ENCODE data around the gene NELL2. TPM values are rescaled to one million over a fixed set of nuclear protein-coding genes. Genes with fewer than 3 reads are reported as not detected.

Gene NELL2
- total RNA-seq, 1 donor from 2014 or later = 11.5 TPM

- Mint-ChIP-seq H3K27me3 (ENCODE audit: insufficient read depth) (no peaks in the 10 kb centered on the region), H3K9me3 (peaks cover 3% of the 10 kb centered on the region), H3K36me3 (ENCODE audit: low read depth) (no peaks in the 10 kb centered on the region), H3K4me3 (no peak overlapping the region), H3K27ac (no peak overlapping the region), H3K4me1 (ENCODE audit: low read depth) (no peaks in the 10 kb centered on the region)
- DNase-seq (ENCODE audit: low spot score) = no peak
- intact Hi-C loops (cut with micrococcal nuclease) = no loop called here
These were observed 220.3 kb downstream of the NELL2 start for GRCh38 chr12:44655846-44656245.

GRCh38 chr12:44654646-44655639, 221.2 kb downstream of the NELL2 start:
- Mint-ChIP-seq H3K9me3 (peaks cover 3% of the 10 kb centered on the region), H3K4me3 (no peak overlapping the region), H3K4me1 (ENCODE audit: low read depth) (no peaks in the 10 kb centered on the region), H3K27me3 (ENCODE audit: insufficient read depth) (no peaks in the 10 kb centered on the region), H3K36me3 (ENCODE audit: low read depth) (no peaks in the 10 kb centered on the region), H3K27ac (no peak overlapping the region)
- no peak for DNase-seq (ENCODE audit: low spot score)
- intact Hi-C loops (cut with micrococcal nuclease) = no loop called here

- intact Hi-C loops (cut with micrococcal nuclease) = no loop called here
- H3K36me3 Mint-ChIP-seq (ENCODE audit: low read depth) = no peaks in the 10 kb centered on the region
- H3K27ac Mint-ChIP-seq = no peak overlapping the region
These were observed 222.1 kb downstream of the NELL2 start for GRCh38 chr12:44653861-44654527.

GRCh38 chr12:44649693-44650092, 226.4 kb downstream of the NELL2 start:
- H3K4me3 Mint-ChIP-seq = no peak overlapping the region
- H3K4me1 Mint-ChIP-seq (ENCODE audit: low read depth) = no peaks in the 10 kb centered on the region
- H3K36me3 Mint-ChIP-seq (ENCODE audit: low read depth) = no peaks in the 10 kb centered on the region
- DNase-seq (ENCODE audit: low spot score) = no peak
- no peaks in the 10 kb centered on the region for H3K9me3 Mint-ChIP-seq
- H3K27ac Mint-ChIP-seq = no peak overlapping the region
- no peaks in the 10 kb centered on the region for H3K27me3 Mint-ChIP-seq (ENCODE audit: insufficient read depth)
- intact Hi-C loops (cut with micrococcal nuclease) = no loop called here

More at GRCh38 chr12:44653861-44654527, 222.1 kb downstream of the NELL2 start:
- Mint-ChIP-seq H3K27me3 (ENCODE audit: insufficient read depth) (no peaks in the 10 kb centered on the region), H3K4me1 (ENCODE audit: low read depth) (no peaks in the 10 kb centered on the region), H3K4me3 (no peak overlapping the region), H3K9me3 (peaks cover 3% of the 10 kb centered on the region)
- DNase-seq (ENCODE audit: low spot score) = no peak

GRCh38 chr12:44647917-44648690, 228.0 kb downstream of the NELL2 start:
- H3K27me3 Mint-ChIP-seq (ENCODE audit: insufficient read depth) = no peaks in the 10 kb centered on the region
- intact Hi-C loops (cut with micrococcal nuclease) = no loop called here
- H3K36me3 Mint-ChIP-seq (ENCODE audit: low read depth) = no peaks in the 10 kb centered on the region

GRCh38 chr12:44640427-44641190, 235.5 kb downstream of the NELL2 start:
- no peaks in the 10 kb centered on the region for H3K4me1 Mint-ChIP-seq (ENCODE audit: low read depth)
- H3K36me3 Mint-ChIP-seq (ENCODE audit: low read depth) = no peaks in the 10 kb centered on the region
- H3K9me3 Mint-ChIP-seq = no peaks in the 10 kb centered on the region
- no peak for DNase-seq (ENCODE audit: low spot score)
- intact Hi-C loops (cut with micrococcal nuclease) = no loop called here
- no peak overlapping the region for H3K27ac Mint-ChIP-seq
- no peak overlapping the region for H3K4me3 Mint-ChIP-seq
- H3K27me3 Mint-ChIP-seq (ENCODE audit: insufficient read depth) = no peaks in the 10 kb centered on the region

More at GRCh38 chr12:44647917-44648690, 228.0 kb downstream of the NELL2 start:
- Mint-ChIP-seq H3K27ac (no peak overlapping the region), H3K4me1 (ENCODE audit: low read depth) (no peaks in the 10 kb centered on the region), H3K9me3 (no peaks in the 10 kb centered on the region), H3K4me3 (no peak overlapping the region)
- DNase-seq (ENCODE audit: low spot score) = no peak

GRCh38 chr12:44637875-44638274, 238.2 kb downstream of the NELL2 start:
- intact Hi-C loops (cut with micrococcal nuclease) = no loop called here
- DNase-seq (ENCODE audit: low spot score) = no peak
- Mint-ChIP-seq H3K36me3 (ENCODE audit: low read depth) (no peaks in the 10 kb centered on the region), H3K4me3 (no peak overlapping the region), H3K27ac (no peak overlapping the region), H3K9me3 (no peaks in the 10 kb centered on the region), H3K4me1 (ENCODE audit: low read depth) (no peaks in the 10 kb centered on the region), H3K27me3 (ENCODE audit: insufficient read depth) (no peaks in the 10 kb centered on the region)

GRCh38 chr12:44628180-44628579, 247.9 kb downstream of the NELL2 start:
- DNase-seq (ENCODE audit: low spot score) = no peak
- Mint-ChIP-seq H3K9me3 (no peaks in the 10 kb centered on the region), H3K27ac (no peak overlapping the region), H3K4me1 (ENCODE audit: low read depth) (no peaks in the 10 kb centered on the region), H3K27me3 (ENCODE audit: insufficient read depth) (no peaks in the 10 kb centered on the region), H3K36me3 (ENCODE audit: low read depth) (no peaks in the 10 kb centered on the region), H3K4me3 (no peak overlapping the region)
- intact Hi-C loops (cut with micrococcal nuclease) = no loop called here

- Mint-ChIP-seq H3K27ac (no peak overlapping the region), H3K9me3 (no peaks in the 10 kb centered on the region), H3K4me3 (no peak overlapping the region), H3K4me1 (ENCODE audit: low read depth) (no peaks in the 10 kb centered on the region), H3K27me3 (ENCODE audit: insufficient read depth) (no peaks in the 10 kb centered on the region), H3K36me3 (ENCODE audit: low read depth) (no peaks in the 10 kb centered on the region)
- intact Hi-C loops (cut with micrococcal nuclease) = no loop called here
- DNase-seq (ENCODE audit: low spot score) = no peak
These were observed 248.5 kb downstream of the NELL2 start for GRCh38 chr12:44627387-44628166.

GRCh38 chr12:44626883-44627282, 249.2 kb downstream of the NELL2 start:
- no peaks in the 10 kb centered on the region for H3K27me3 Mint-ChIP-seq (ENCODE audit: insufficient read depth)
- H3K4me1 Mint-ChIP-seq (ENCODE audit: low read depth) = no peaks in the 10 kb centered on the region
- DNase-seq (ENCODE audit: low spot score) = no peak
- H3K4me3 Mint-ChIP-seq = no peak overlapping the region
- no peaks in the 10 kb centered on the region for H3K9me3 Mint-ChIP-seq
- H3K27ac Mint-ChIP-seq = no peak overlapping the region
- H3K36me3 Mint-ChIP-seq (ENCODE audit: low read depth) = no peaks in the 10 kb centered on the region
- intact Hi-C loops (cut with micrococcal nuclease) = no loop called here

- Mint-ChIP-seq H3K27ac (no peak overlapping the region), H3K9me3 (no peaks in the 10 kb centered on the region), H3K4me1 (ENCODE audit: low read depth) (no peaks in the 10 kb centered on the region), H3K36me3 (ENCODE audit: low read depth) (no peaks in the 10 kb centered on the region), H3K4me3 (no peak overlapping the region), H3K27me3 (ENCODE audit: insufficient read depth) (no peaks in the 10 kb centered on the region)
- no peak for DNase-seq (ENCODE audit: low spot score)
- intact Hi-C loops (cut with micrococcal nuclease) = no loop called here
These were observed 257.2 kb downstream of the NELL2 start for GRCh38 chr12:44618946-44619345.

GRCh38 chr12:44616402-44616801, 259.7 kb downstream of the NELL2 start:
- H3K4me3 Mint-ChIP-seq = no peak overlapping the region
- H3K27ac Mint-ChIP-seq = no peak overlapping the region
- no peaks in the 10 kb centered on the region for H3K36me3 Mint-ChIP-seq (ENCODE audit: low read depth)

More at GRCh38 chr12:44616402-44616801, 259.7 kb downstream of the NELL2 start:
- intact Hi-C loops (cut with micrococcal nuclease) = no loop called here
- no peak for DNase-seq (ENCODE audit: low spot score)
- H3K4me1 Mint-ChIP-seq (ENCODE audit: low read depth) = no peaks in the 10 kb centered on the region
- H3K9me3 Mint-ChIP-seq = no peaks in the 10 kb centered on the region
- no peaks in the 10 kb centered on the region for H3K27me3 Mint-ChIP-seq (ENCODE audit: insufficient read depth)
